Suprapubic skin (tissue), 4 donors: Measurements from ENCODE around the gene NBAS.

ENCODE experiments used
- EP300 ChIP-seq: sonication (generic); formaldehyde crosslinking; IDR thresholded peaks from one replicate; pipeline ENCODE4 v1.6.1; 2017; ENCODE audit warnings: antibody characterized with exemption
- POLR2A ChIP-seq, 2 donors: fragments of 450-650 bp; IDR thresholded peaks; one replicate each; pipeline ENCODE4 v1.6.1; 2017; ENCODE audit warnings: antibody characterized with exemption in 2 of 2, mild to moderate bottlenecking in 2 of 2, moderate library complexity in 2 of 2
- POLR2AphosphoS5 ChIP-seq, 3 donors: sonication (generic); formaldehyde crosslinking; IDR thresholded peaks; one replicate each; pipeline ENCODE4 v1.6.1; 2017; ENCODE audit warnings: antibody characterized with exemption in 3 of 3
- TF ChIP-seq, protein P1 (sequence below), 2 donors: fragments of 200-600 bp in 1 of 2; fragments of 450-650 bp in 1 of 2; sonication (generic) in 1 of 2; IDR thresholded peaks; one replicate each; pipeline ENCODE4 v1.5.1; 2016 to 2019; ENCODE audit warnings: antibody characterized with exemption in 2 of 2, mild to moderate bottlenecking in 1 of 2, moderate library complexity in 1 of 2

DNA sequence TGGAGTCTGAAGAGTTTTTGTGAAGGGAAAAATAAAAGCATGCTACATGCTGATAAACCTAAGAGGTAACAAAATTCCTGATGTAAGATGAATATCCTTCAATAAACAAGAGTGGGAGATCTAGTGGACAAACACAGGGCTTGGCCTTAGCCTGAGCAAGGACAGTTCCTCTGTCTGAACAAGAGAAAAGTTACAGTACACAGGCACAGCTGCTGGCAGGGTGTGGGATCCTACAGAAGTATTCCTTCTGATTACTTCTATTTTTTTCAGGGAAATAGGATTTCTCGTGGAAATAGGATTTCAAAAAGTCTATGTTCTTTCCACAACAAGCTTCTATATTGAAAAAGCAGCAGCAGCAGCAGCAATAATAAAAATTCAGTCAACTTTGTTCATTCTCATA, 54.1 kb downstream of the NBAS start:
- TF ChIP-seq, protein P1, sequence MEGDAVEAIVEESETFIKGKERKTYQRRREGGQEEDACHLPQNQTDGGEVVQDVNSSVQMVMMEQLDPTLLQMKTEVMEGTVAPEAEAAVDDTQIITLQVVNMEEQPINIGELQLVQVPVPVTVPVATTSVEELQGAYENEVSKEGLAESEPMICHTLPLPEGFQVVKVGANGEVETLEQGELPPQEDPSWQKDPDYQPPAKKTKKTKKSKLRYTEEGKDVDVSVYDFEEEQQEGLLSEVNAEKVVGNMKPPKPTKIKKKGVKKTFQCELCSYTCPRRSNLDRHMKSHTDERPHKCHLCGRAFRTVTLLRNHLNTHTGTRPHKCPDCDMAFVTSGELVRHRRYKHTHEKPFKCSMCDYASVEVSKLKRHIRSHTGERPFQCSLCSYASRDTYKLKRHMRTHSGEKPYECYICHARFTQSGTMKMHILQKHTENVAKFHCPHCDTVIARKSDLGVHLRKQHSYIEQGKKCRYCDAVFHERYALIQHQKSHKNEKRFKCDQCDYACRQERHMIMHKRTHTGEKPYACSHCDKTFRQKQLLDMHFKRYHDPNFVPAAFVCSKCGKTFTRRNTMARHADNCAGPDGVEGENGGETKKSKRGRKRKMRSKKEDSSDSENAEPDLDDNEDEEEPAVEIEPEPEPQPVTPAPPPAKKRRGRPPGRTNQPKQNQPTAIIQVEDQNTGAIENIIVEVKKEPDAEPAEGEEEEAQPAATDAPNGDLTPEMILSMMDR (IDR thresholded peaks at IDR 0.05) = no peak
- TF ChIP-seq POLR2AphosphoS5 (IDR thresholded peaks at IDR 0.05) (no peak), POLR2A (IDR thresholded peaks at IDR 0.05) (no peak), EP300 (no peak)
